ENCODE measurements around the gene RAI1. TPM values are rescaled to one million over a fixed set of nuclear protein-coding genes. Genes with fewer than 3 reads are reported as not detected.
"Not testable (repeated sequence)": the region's sequence is repeated elsewhere in the genome, so short reads cannot be mapped to it uniquely, and the experiment has no call there.

Gene RAI1
- total RNA-seq, 2 donors from 2014 or later, result 15.8 to 23.8 TPM

- ATAC-seq (no peak), DNase-seq (no peak)
- intact Hi-C loops (cut with DNase I, micrococcal nuclease), result no loop called here
Observed at GRCh38 chr17:17794382-17794781, 113.1 kb downstream of the RAI1 start.

- intact Hi-C loops (cut with DNase I, micrococcal nuclease), result no loop called here
- no peak for DNase-seq
Observed at GRCh38 chr17:17795296-17795695, 114.0 kb downstream of the RAI1 start.

GRCh38 chr17:17795946-17796786, 114.9 kb downstream of the RAI1 start:
- intact Hi-C loops (cut with DNase I, micrococcal nuclease), result no loop called here
- DNase-seq, result no peak
- no peak for ATAC-seq

More at GRCh38 chr17:17795296-17795695, 114.0 kb downstream of the RAI1 start:
- ATAC-seq, result no peak

GRCh38 chr17:17796787-17797061, 115.5 kb downstream of the RAI1 start:
- no peak for DNase-seq
- ATAC-seq, result no peak
- intact Hi-C loops (cut with DNase I, micrococcal nuclease), result no loop called here

- DNase-seq (no peak), ATAC-seq (no peak)
- intact Hi-C loops (cut with DNase I, micrococcal nuclease), result no loop called here
Observed at GRCh38 chr17:17797119-17797809, 116.0 kb downstream of the RAI1 start.

- DNase-seq, result no peak
- intact Hi-C loops (cut with DNase I, micrococcal nuclease), result no loop called here
- no peak for ATAC-seq
Observed at GRCh38 chr17:17798010-17798556, 116.8 kb downstream of the RAI1 start.

GRCh38 chr17:17798573-17799255, 117.5 kb downstream of the RAI1 start:
- intact Hi-C loops (cut with DNase I, micrococcal nuclease), result no loop called here
- no peak for DNase-seq
- no peak for ATAC-seq

- DNase-seq (no peak), ATAC-seq (no peak)
- intact Hi-C loops (cut with DNase I, micrococcal nuclease), result loop anchor here in 1 of 2 donors (5.0 kb wide), 1 partner anchor 57 kb away; no protein-coding TSS in a partner anchor
Observed at GRCh38 chr17:17800504-17801021, 119.3 kb downstream of the RAI1 start.

GRCh38 chr17:17801800-17802481, 120.7 kb downstream of the RAI1 start:
- no peak for ATAC-seq
- DNase-seq, result no peak
- intact Hi-C loops (cut with DNase I, micrococcal nuclease), result loop anchor here in 1 of 2 donors (5.0 kb wide), 1 partner anchor 55 kb away; no protein-coding TSS in a partner anchor

GRCh38 chr17:17804007-17804406, 122.7 kb downstream of the RAI1 start:
- no peak for ATAC-seq
- intact Hi-C loops (cut with DNase I, micrococcal nuclease), result loop anchor here in 1 of 2 donors (5.0 kb wide), 1 partner anchor 53 kb away; no protein-coding TSS in a partner anchor
- no peak for DNase-seq

GRCh38 chr17:17805575-17805974, 124.3 kb downstream of the RAI1 start:
- intact Hi-C loops (cut with DNase I, micrococcal nuclease), result no loop called here
- ATAC-seq (no peak), DNase-seq (no peak)

GRCh38 chr17:17806035-17806434, 124.8 kb downstream of the RAI1 start:
- intact Hi-C loops (cut with DNase I, micrococcal nuclease), result no loop called here
- ATAC-seq (no peak), DNase-seq (no peak)

GRCh38 chr17:17806611-17807274, 125.5 kb downstream of the RAI1 start:
- ATAC-seq (no peak), DNase-seq (no peak)
- intact Hi-C loops (cut with DNase I, micrococcal nuclease), result no loop called here

- intact Hi-C loops (cut with DNase I, micrococcal nuclease), result no loop called here
- DNase-seq, result no peak
- no peak for ATAC-seq
Observed at GRCh38 chr17:17807440-17807839, 126.2 kb downstream of the RAI1 start.

- ATAC-seq; intact Hi-C loops (cut with DNase I, micrococcal nuclease); DNase-seq: not testable (repeated sequence)
Observed at GRCh38 chr17:17808200-17808599, 126.9 kb downstream of the RAI1 start.

GRCh38 chr17:17808706-17809432, 127.6 kb downstream of the RAI1 start:
- ATAC-seq (no peak), DNase-seq (no peak)
- intact Hi-C loops (cut with DNase I, micrococcal nuclease), result no loop called here

GRCh38 chr17:17809531-17810083, 128.3 kb downstream of the RAI1 start:
- DNase-seq (no peak), ATAC-seq (no peak)
- intact Hi-C loops (cut with DNase I, micrococcal nuclease), result loop anchor here in 1 of 2 donors (5.0 kb wide), 1 partner anchor 43 kb away; no protein-coding TSS in a partner anchor

All from left colon (tissue), 2 donors.